PC-9 (cell line): ENCODE measurements around the gene RIOK3.

ENCODE experiments used
- CTCF ChIP-seq: fragments of 200-600 bp; sonication (generic); conservative IDR thresholded peaks from 2 replicates; pipeline ENCODE4 v1.6.1; 2017; ENCODE audit warnings: mixed run types, antibody characterized with exemption, mild to moderate bottlenecking, moderate library complexity
- EZH2 ChIP-seq: fragments of 200-600 bp; sonication (generic); IDR thresholded peaks from 2 replicates; pipeline ENCODE4 v1.8.0; 2017; ENCODE audit warnings: antibody characterized with exemption, low read depth

DNA sequence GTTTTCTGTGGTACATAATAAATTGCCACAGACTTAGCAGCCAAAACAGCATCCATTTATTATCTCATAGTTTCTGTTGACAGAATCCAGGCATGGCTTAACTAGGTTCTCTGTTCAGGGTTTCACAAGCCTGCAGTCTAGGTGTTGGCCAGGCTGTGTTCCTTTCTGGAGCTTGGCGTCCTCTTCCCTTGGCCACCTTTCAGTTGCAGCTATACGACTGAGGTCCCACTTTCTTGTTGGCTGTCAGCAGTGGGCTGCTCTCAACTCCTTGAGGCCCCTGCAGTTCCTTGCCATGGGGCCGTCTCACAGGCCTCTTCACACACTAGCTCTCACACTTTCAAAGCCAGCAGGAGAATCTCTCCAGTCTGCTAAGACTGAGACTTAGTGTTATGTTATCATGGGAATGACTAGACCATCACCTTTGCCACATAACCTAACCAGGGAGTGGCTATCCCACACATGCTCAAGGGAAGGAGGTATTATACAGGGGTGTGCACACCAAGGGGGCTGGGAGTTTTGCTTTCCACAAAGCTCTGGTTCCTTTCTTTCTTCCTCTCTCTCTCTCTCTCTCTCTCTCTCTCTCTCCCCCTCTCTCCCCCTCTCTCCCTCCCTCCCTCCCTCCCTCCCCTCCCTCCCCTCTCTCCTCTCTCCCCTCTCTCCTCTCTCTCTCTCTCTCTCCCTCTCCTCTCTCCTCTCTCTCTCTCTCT lies 15.8 kb downstream of the RIOK3 start:
- TF ChIP-seq CTCF = no peak
- TF ChIP-seq EZH2 = no peak
